Tibial artery (tissue), 4 donors: Measurements from ENCODE around the gene RAB7A.

Source experiments
- DNase-seq, 2 donors: peaks; one replicate each; pipeline ENCODE4 v3.0.0-alpha.2; 2019
- H3K27ac ChIP-seq, 2 donors: fragments of 200-600 bp; sonication (generic) in 1 of 2; 1 replicate in 1 of 2; 2 replicates in 1 of 2; pipeline ENCODE4 v1.5.1; 2018 to 2019; ENCODE audit warnings: mild to moderate bottlenecking in 1 of 2
- H3K27me3 ChIP-seq, 2 donors: fragments of 200-600 bp; sonication (generic) in 1 of 2; one replicate each; pipeline versions ENCODE4 v1.5.1 to v1.6.0; 2016 to 2019
- H3K36me3 ChIP-seq, 3 donors: fragments of 200-600 bp; sonication (generic) in 2 of 3; one replicate each; pipeline ENCODE4 v1.5.1; 2016 to 2019; ENCODE audit warnings: mild to moderate bottlenecking in 2 of 3
- H3K4me1 ChIP-seq, 4 donors: fragments of 200-600 bp; sonication (generic) in 2 of 4; 1 replicate in 3 of 4; 2 replicates in 1 of 4; pipeline ENCODE4 v1.5.1; 2016 to 2019
- H3K4me3 ChIP-seq, 2 donors: fragments of 200-600 bp; sonication (generic) in 1 of 2; 1 replicate in 1 of 2; 2 replicates in 1 of 2; pipeline ENCODE4 v1.5.1; 2018 to 2019; ENCODE audit warnings: mild to moderate bottlenecking in 2 of 2
- H3K9me3 ChIP-seq, 3 donors: fragments of 200-600 bp; sonication (generic) in 1 of 3; one replicate each; pipeline ENCODE4 v1.5.1; 2016 to 2019
- intact Hi-C: fragments of 100-400 bp; cut with DNase I; formaldehyde crosslinking; loops from one replicate; pipeline ENCODE4 v1.15.0; 2023; ENCODE audit warnings: low total_unique reads
- TF ChIP-seq, protein P1 (sequence below), 2 experiments: fragments of 200-600 bp in 1 of 2; fragments of 450-650 bp in 1 of 2; IDR thresholded peaks; one replicate each; pipeline ENCODE4 v1.5.1; 2017 to 2019; ENCODE audit warnings: antibody characterized with exemption in 2 of 2, mild to moderate bottlenecking in 1 of 2, moderate library complexity in 1 of 2

RAB7A gene

GRCh38 chr3:128760881-128761280, 34.9 kb downstream of the RAB7A start:
- H3K9me3 ChIP-seq, result no peaks in the 10 kb centered on the region
- no peak overlapping the region for H3K27ac ChIP-seq
- H3K4me1 ChIP-seq, result peaks cover 0 to 30% (median 10%) of the 10 kb centered on the region in 4 donors
- H3K4me3 ChIP-seq, result no peak overlapping the region
- intact Hi-C loops, result no loop called here
- no peak for DNase-seq
- H3K27me3 ChIP-seq, result no peaks in the 10 kb centered on the region
- TF ChIP-seq, protein P1, sequence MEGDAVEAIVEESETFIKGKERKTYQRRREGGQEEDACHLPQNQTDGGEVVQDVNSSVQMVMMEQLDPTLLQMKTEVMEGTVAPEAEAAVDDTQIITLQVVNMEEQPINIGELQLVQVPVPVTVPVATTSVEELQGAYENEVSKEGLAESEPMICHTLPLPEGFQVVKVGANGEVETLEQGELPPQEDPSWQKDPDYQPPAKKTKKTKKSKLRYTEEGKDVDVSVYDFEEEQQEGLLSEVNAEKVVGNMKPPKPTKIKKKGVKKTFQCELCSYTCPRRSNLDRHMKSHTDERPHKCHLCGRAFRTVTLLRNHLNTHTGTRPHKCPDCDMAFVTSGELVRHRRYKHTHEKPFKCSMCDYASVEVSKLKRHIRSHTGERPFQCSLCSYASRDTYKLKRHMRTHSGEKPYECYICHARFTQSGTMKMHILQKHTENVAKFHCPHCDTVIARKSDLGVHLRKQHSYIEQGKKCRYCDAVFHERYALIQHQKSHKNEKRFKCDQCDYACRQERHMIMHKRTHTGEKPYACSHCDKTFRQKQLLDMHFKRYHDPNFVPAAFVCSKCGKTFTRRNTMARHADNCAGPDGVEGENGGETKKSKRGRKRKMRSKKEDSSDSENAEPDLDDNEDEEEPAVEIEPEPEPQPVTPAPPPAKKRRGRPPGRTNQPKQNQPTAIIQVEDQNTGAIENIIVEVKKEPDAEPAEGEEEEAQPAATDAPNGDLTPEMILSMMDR (IDR thresholded peaks at IDR 0.05), result no peak
- H3K36me3 ChIP-seq, result peaks cover 0 to 13% (median 0%) of the 10 kb centered on the region in 3 donors

DNA sequence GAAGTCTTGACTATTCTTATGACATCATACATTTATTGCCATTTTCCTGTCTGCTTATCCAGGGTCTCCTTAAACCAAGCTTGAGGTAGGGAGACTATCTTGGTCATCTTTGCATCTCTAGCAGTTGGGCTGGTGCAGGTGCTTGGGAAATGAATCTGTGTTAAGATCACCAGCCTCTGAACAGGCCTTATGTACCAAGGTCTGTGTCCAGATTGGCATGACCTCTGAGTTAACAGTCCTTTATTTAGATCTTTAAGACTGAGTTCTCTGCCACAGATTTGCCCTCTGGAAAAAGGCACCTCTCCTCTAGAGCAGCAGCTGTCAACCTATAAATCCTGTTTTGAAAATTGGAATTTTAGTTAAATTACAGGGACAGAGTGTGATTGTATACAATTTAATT, 35.4 kb downstream of the RAB7A start:
- H3K27me3 ChIP-seq, result no peaks in the 10 kb centered on the region
- peaks cover 0 to 35% (median 12%) of the 10 kb centered on the region in 4 donors for H3K4me1 ChIP-seq
- H3K4me3 ChIP-seq, result no peak overlapping the region
- no peak overlapping the region for H3K27ac ChIP-seq
- intact Hi-C loops, result no loop called here
- peaks cover 0 to 13% (median 0%) of the 10 kb centered on the region in 3 donors for H3K36me3 ChIP-seq
- no peak for DNase-seq
- TF ChIP-seq, protein P1 (IDR thresholded peaks at IDR 0.05), result no peak
- H3K9me3 ChIP-seq, result no peaks in the 10 kb centered on the region

- H3K4me3 ChIP-seq, result no peak overlapping the region
- TF ChIP-seq, protein P1 (IDR thresholded peaks at IDR 0.05), result no peak
- no peak overlapping the region for H3K27ac ChIP-seq
- peaks cover 0 to 13% (median 0%) of the 10 kb centered on the region in 3 donors for H3K36me3 ChIP-seq
- H3K9me3 ChIP-seq, result no peaks in the 10 kb centered on the region
- no peak for DNase-seq
- intact Hi-C loops, result no loop called here
- H3K27me3 ChIP-seq, result no peaks in the 10 kb centered on the region
- peaks cover 0 to 54% (median 21%) of the 10 kb centered on the region in 4 donors for H3K4me1 ChIP-seq
Observed at GRCh38 chr3:128763967-128764366, 38.0 kb downstream of the RAB7A start.

- Histone ChIP-seq H3K36me3 (peaks cover 0 to 13% (median 0%) of the 10 kb centered on the region in 3 donors), H3K4me1 (peaks cover 0 to 53% (median 22%) of the 10 kb centered on the region in 4 donors), H3K27me3 (no peaks in the 10 kb centered on the region), H3K9me3 (no peaks in the 10 kb centered on the region), H3K27ac (no peak overlapping the region), H3K4me3 (no peak overlapping the region)
- intact Hi-C loops, result no loop called here
- TF ChIP-seq, protein P1 (IDR thresholded peaks at IDR 0.05), result no peak
- DNase-seq, result no peak
Observed at GRCh38 chr3:128764863-128765262, 38.9 kb downstream of the RAB7A start.

GRCh38 chr3:128767094-128767750, 41.2 kb downstream of the RAB7A start:
- peaks cover 0 to 53% (median 16%) of the 10 kb centered on the region in 4 donors for H3K4me1 ChIP-seq
- DNase-seq, result no peak
- H3K27ac ChIP-seq, result no peak overlapping the region
- no peaks in the 10 kb centered on the region for H3K9me3 ChIP-seq
- no peak overlapping the region for H3K4me3 ChIP-seq
- H3K36me3 ChIP-seq, result peaks cover 0 to 13% (median 0%) of the 10 kb centered on the region in 3 donors
- intact Hi-C loops, result no loop called here
- no peaks in the 10 kb centered on the region for H3K27me3 ChIP-seq
- TF ChIP-seq, protein P1 (IDR thresholded peaks at IDR 0.05), result no peak
